HG03108 (cell line): Measurements from ENCODE around the gene SH3BGRL.
"Not testable (repeated sequence)": the region's sequence is repeated elsewhere in the genome, so short reads cannot be mapped to it uniquely, and the experiment has no call there.

Source experiments
- ATAC-seq: cut with Tn5 transposase; IDR thresholded peaks from one replicate; pipeline ENCODE4 v1.9.1; 2021; ENCODE audit warnings: moderate library complexity; ENCODE audit not compliant: unreplicated experiment

Gene SH3BGRL

GRCh38 chrX:81259020-81259713 lies 57.3 kb downstream of the SH3BGRL start:
- no peak for ATAC-seq

- no peak for ATAC-seq
Observed at GRCh38 chrX:81259714-81260395, 58.0 kb downstream of the SH3BGRL start.

GRCh38 chrX:81261576-81261975 lies 59.7 kb downstream of the SH3BGRL start:
- ATAC-seq = no peak

- no peak for ATAC-seq
Observed at GRCh38 chrX:81263059-81263458, 61.2 kb downstream of the SH3BGRL start.

GRCh38 chrX:81278616-81279015 lies 76.7 kb downstream of the SH3BGRL start:
- no peak for ATAC-seq

- ATAC-seq = no peak
Observed at GRCh38 chrX:81280148-81280547, 78.2 kb downstream of the SH3BGRL start.

GRCh38 chrX:81286075-81286474 lies 84.2 kb downstream of the SH3BGRL start:
- no peak for ATAC-seq

GRCh38 chrX:81286608-81287007 lies 84.7 kb downstream of the SH3BGRL start:
- ATAC-seq = no peak

GRCh38 chrX:81291996-81292395 lies 90.1 kb downstream of the SH3BGRL start:
- no peak for ATAC-seq

GRCh38 chrX:81294101-81294500 lies 92.2 kb downstream of the SH3BGRL start:
- ATAC-seq = no peak

- no peak for ATAC-seq
Observed at GRCh38 chrX:81301877-81302276, 100.0 kb downstream of the SH3BGRL start.

- no peak for ATAC-seq
Observed at GRCh38 chrX:81304563-81304962, 102.7 kb downstream of the SH3BGRL start.

- ATAC-seq = no peak
Observed at GRCh38 chrX:81305240-81305639, 103.3 kb downstream of the SH3BGRL start.

- no peak for ATAC-seq
Observed at GRCh38 chrX:81308086-81308829, 106.4 kb downstream of the SH3BGRL start.

- no peak for ATAC-seq
Observed at GRCh38 chrX:81316163-81316562, 114.3 kb downstream of the SH3BGRL start.

GRCh38 chrX:81331653-81332052 lies 129.8 kb downstream of the SH3BGRL start:
- not testable (repeated sequence) for ATAC-seq

GRCh38 chrX:81336455-81337152 lies 134.7 kb downstream of the SH3BGRL start:
- no peak for ATAC-seq

GRCh38 chrX:81337805-81338204 lies 135.9 kb downstream of the SH3BGRL start:
- ATAC-seq = no peak

GRCh38 chrX:81338924-81339323 lies 137.0 kb downstream of the SH3BGRL start:
- ATAC-seq = no peak

GRCh38 chrX:81345296-81345695 lies 143.4 kb downstream of the SH3BGRL start:
- ATAC-seq = not testable (repeated sequence)
